Activated naive CD8-positive, alpha-beta T cell treated with anti-CD3 and anti-CD28 coated beads for 36 hours (primary cell): ENCODE data around the gene TFF3. TPM values are rescaled to one million over a fixed set of nuclear protein-coding genes. Genes with fewer than 3 reads are reported as not detected.

Experiments used
- DNase-seq: peaks from one replicate; pipeline ENCODE4 v3.0.0; 2021
- H3K27ac Mint-ChIP-seq: one replicate; pipeline ENCODE4 v1.8.0; 2022; ENCODE audit warnings: mild to moderate bottlenecking, moderate library complexity, mixed read lengths
- H3K27me3 Mint-ChIP-seq: one replicate; pipeline ENCODE4 v1.8.0; 2022; ENCODE audit warnings: mild to moderate bottlenecking, mixed read lengths
- H3K36me3 Mint-ChIP-seq: one replicate; pipeline ENCODE4 v1.8.0; 2021; ENCODE audit warnings: mild to moderate bottlenecking, mixed read lengths
- H3K4me1 Mint-ChIP-seq: one replicate; pipeline ENCODE4 v1.8.0; 2021; ENCODE audit warnings: mixed read lengths
- H3K4me3 Mint-ChIP-seq: one replicate; pipeline ENCODE4 v1.8.0; 2022; ENCODE audit warnings: mild to moderate bottlenecking, moderate library complexity, mixed read lengths
- H3K9me3 Mint-ChIP-seq: one replicate; pipeline ENCODE4 v1.8.0; 2022; ENCODE audit warnings: mixed read lengths
- total RNA-seq, 2 experiments: library from RNA; stranded (reverse); gene quantifications; one replicate each; pipeline ENCODE4 v1.2.3, GENCODE V29; 2021

TFF3 gene
- total RNA-seq, 2 experiments from 2014 or later: not detected

- H3K4me1 Mint-ChIP-seq: no peaks in the 10 kb centered on the region
- H3K27ac Mint-ChIP-seq: no peak within 1 kb of the TSS
- H3K36me3 Mint-ChIP-seq: peaks cover 3% of the 10 kb centered on the region
- H3K27me3 Mint-ChIP-seq: no peaks in the 10 kb centered on the region
- peaks cover 12% of the 10 kb centered on the region for H3K9me3 Mint-ChIP-seq
- no peak within 1 kb of the TSS for H3K4me3 Mint-ChIP-seq
- no peak for DNase-seq
Observed at GRCh38 chr21:42350927-42351426, 35.8 kb upstream of the TFF3 start, which contains the start of gene TFF2. TFF2 (minus strand) TSS chr21:42350994; CDS start chr21:42350957, 37 bp downstream.

DNA sequence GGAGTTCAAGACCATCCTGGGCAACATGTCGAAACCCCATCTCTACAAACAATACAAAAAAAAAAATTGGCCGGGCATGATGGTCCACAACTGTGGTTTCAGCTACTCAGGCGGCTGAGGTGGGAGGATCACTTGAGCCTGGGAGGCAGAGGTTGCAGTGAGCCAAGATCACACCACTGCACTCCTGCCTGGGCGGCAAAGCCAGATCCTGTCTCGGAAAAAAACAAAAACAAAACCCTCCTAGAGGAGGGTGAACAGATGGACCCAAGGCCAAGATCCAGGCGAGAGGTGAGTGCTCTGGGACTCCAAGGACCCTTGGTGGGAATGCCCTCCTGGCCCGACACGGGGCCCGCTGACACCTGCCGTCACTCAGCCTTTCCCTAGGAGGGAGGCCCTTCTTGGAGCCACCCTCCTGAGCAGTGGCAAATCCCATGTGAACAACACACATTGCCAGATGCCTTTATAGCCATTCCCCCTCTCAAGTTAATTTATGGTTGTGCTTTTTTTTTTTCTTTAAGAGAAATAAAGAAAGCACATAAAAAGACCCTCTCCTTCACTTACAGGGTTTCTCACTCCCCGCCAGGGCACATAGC is 35.2 kb upstream of the TFF3 start:
- no peak for DNase-seq
- Mint-ChIP-seq H3K4me1 (no peaks in the 10 kb centered on the region), H3K27me3 (no peaks in the 10 kb centered on the region), H3K9me3 (peaks cover 8% of the 10 kb centered on the region), H3K4me3 (no peak overlapping the region), H3K27ac (no peak overlapping the region), H3K36me3 (peaks cover 3% of the 10 kb centered on the region)

- Mint-ChIP-seq H3K4me3 (no peak overlapping the region), H3K36me3 (peaks cover 2% of the 10 kb centered on the region), H3K4me1 (no peaks in the 10 kb centered on the region), H3K9me3 (peaks cover 5% of the 10 kb centered on the region), H3K27me3 (no peaks in the 10 kb centered on the region), H3K27ac (no peak overlapping the region)
- no peak for DNase-seq
Observed at GRCh38 chr21:42349420-42350317, 34.5 kb upstream of the TFF3 start.

DNA sequence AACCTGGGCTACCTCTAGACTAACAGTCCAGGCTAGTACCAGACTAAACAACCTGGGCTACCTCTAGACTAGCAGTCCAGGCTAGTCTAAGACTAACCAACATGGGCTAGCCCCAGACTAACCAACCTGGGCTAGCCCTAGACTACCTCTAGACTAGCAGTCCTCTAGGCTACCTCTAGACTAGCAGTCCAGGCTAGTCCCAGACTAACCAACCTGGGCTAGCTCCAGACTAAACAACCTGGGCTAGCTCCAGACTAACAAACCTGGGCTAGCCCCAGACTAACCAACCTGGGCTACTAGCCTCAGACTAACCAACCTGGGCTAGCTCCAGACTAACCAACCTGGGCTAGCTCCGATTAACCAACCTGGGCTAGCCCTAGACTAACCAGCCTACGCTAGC is 33.6 kb upstream of the TFF3 start:
- H3K9me3 Mint-ChIP-seq: no peaks in the 10 kb centered on the region
- no peak overlapping the region for H3K27ac Mint-ChIP-seq
- no peak for DNase-seq
- no peaks in the 10 kb centered on the region for H3K4me1 Mint-ChIP-seq
- no peak overlapping the region for H3K4me3 Mint-ChIP-seq
- no peaks in the 10 kb centered on the region for H3K36me3 Mint-ChIP-seq
- no peaks in the 10 kb centered on the region for H3K27me3 Mint-ChIP-seq

DNA sequence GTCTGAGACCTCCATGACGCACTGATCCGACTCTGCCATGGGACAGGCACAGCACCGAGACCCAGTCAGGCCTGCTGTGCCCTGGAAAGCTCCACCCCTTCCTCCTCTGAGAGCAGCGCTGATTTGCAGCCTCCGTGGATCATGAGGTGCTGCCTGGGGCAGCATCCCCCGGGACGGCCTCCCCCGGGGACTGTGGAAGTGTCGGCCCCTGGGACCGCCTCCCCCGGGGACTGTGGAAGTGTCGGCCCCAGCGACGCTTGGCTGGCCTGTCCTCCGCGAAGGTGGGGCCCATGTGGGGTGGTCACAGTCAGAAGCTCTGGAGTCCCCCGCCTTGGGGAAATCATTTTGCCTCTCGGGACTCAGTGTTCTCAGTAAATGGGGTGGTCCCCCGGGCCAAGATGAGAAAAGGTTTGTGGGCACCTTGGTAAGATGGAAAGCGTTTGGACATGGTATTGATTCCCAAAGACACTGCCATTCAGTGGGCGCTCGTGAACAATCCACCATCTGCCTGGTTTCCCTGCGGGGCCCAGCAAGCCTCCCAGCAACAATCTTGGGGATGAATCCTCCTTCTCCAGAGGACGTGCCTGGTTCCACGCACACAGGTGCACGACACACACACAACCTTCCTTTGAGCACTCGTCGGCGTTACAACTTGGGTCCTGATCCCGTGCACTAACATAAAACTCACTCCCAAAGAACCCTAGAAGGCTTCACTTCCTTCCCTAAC is 32.6 kb upstream of the TFF3 start:
- H3K9me3 Mint-ChIP-seq: no peaks in the 10 kb centered on the region
- no peaks in the 10 kb centered on the region for H3K4me1 Mint-ChIP-seq
- H3K27me3 Mint-ChIP-seq: no peaks in the 10 kb centered on the region
- DNase-seq: no peak
- no peaks in the 10 kb centered on the region for H3K36me3 Mint-ChIP-seq
- H3K27ac Mint-ChIP-seq: no peak overlapping the region
- no peak overlapping the region for H3K4me3 Mint-ChIP-seq

DNA sequence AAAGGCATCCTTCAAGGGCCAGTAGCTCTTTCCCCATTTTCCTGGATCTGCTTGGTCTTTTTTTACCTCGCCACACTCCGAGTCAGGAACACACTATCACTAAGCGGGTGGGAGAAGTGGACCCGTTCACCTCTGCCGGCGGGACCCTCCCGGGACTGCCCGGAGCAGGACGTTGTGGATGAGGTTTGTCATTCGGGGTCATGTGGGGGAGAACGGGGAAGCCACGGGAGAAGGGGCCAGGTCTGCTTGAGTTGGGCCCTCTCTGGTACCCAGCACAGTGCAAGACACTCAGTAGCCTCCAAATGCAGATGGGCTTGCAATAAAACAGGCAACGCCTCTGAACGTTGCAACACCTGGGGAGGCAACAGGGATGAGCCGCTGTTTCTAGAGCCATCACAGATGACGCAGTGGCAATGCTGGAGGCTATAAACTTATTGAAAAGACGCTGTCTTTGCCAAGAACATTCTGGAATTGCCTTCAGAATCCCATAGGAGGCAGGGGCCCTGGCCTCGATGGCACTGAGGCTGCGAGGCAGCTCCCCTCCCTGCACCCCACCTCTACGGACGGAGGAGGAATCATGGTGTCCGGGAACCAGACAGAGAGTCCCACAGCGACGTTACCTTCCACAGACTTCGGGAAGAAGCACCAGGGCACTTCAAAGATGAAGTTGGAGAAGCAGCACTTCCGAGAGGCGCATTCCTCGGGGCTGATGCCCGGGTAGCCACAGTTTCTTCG is 31.8 kb upstream of the TFF3 start:
- no peaks in the 10 kb centered on the region for H3K4me1 Mint-ChIP-seq
- no peaks in the 10 kb centered on the region for H3K36me3 Mint-ChIP-seq
- no peak for DNase-seq
- H3K4me3 Mint-ChIP-seq: no peak overlapping the region
- H3K27ac Mint-ChIP-seq: no peak overlapping the region
- no peaks in the 10 kb centered on the region for H3K27me3 Mint-ChIP-seq
- H3K9me3 Mint-ChIP-seq: no peaks in the 10 kb centered on the region

DNA sequence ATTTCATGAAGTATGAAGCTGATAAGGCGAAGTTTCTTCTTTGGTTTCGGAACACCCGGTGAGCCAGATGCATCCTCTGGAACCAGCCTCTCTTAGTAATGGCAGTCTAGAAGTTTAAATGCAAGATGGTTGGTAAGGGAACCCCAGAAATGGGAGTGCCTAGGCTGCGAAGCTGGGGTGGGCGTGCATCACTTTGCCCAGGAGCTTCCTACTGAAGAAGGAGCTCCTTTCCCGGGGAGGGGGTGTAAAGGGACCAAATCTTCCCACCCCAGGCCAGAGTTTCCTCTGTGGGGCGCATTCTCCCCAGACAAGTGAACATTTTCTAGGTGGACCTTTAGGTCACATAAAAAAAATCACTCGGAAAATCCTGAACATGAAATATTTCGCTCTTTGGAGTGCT is 31.2 kb upstream of the TFF3 start:
- no peak for DNase-seq
- Mint-ChIP-seq H3K4me3 (no peak overlapping the region), H3K27me3 (no peaks in the 10 kb centered on the region), H3K9me3 (no peaks in the 10 kb centered on the region), H3K4me1 (no peaks in the 10 kb centered on the region), H3K27ac (no peak overlapping the region), H3K36me3 (no peaks in the 10 kb centered on the region)

DNA sequence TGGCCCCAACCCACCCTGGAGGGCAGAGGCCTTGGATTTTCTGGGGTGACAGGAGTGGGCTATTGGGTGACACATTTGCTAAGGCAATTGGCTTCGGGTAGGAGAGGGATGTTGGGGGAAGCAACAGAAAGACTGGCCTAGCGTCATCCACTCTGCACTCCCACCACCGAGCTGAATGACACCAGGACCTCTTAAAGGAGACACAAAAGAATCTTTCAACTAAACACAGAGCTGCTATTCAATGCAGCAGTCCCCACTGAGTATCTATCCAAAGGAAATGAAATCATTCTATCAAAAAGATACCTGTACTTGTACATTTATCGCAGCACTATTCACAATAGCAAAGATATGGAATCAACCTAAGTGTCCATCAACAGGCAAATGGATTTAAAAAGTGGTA is 29.4 kb upstream of the TFF3 start:
- Mint-ChIP-seq H3K4me3 (no peak overlapping the region), H3K27me3 (no peaks in the 10 kb centered on the region), H3K27ac (no peak overlapping the region), H3K36me3 (no peaks in the 10 kb centered on the region), H3K4me1 (no peaks in the 10 kb centered on the region), H3K9me3 (no peaks in the 10 kb centered on the region)
- DNase-seq: no peak

DNA sequence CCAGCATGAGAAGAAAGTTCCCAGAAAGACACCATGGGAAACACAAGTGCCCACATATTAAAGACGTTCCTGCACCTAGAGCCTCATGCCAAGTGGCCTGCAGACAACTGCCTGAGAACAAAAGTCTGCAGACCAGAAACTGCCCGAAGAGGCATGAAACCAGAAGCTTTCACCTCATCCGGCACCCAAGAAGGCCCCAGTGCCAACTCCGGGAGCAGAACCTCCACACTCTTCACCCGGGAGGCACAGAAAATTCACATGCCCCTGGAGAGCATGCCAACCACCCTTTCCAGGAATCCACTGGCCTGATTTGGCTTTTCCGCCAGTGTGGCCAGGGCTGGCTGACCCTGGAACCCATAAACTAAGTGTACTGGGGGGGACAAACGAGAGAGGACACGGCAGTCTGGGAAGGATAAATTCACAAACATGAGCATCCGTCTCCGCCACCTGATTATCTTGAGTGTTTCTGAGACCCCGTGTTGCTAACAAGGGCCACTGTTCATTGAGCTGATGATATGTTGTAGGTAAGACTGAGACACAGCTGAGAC is 28.8 kb upstream of the TFF3 start:
- H3K27ac Mint-ChIP-seq: no peak overlapping the region
- no peak overlapping the region for H3K4me3 Mint-ChIP-seq
- no peaks in the 10 kb centered on the region for H3K9me3 Mint-ChIP-seq
- no peaks in the 10 kb centered on the region for H3K27me3 Mint-ChIP-seq
- DNase-seq: no peak
- no peaks in the 10 kb centered on the region for H3K4me1 Mint-ChIP-seq
- no peaks in the 10 kb centered on the region for H3K36me3 Mint-ChIP-seq

DNA sequence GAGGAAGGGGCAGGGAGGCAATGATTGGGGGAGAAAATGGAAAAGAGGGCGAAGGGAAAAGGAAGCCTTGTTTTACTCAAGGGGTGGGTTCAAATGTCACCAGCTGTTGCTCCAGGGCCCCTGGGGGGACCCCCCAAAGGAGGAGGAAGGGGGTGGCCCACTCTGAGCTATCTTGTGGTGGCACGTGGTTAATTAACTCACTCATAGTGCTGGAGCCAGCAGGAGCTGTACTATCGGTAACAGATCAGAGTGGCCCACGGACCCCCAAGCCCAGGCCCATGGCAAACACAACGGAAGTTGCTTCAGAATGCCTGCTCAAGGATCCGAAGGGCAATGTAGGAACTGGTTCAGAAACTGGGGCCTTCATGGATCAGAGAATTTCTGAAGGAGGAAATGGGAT is 28.3 kb upstream of the TFF3 start:
- no peaks in the 10 kb centered on the region for H3K27me3 Mint-ChIP-seq
- DNase-seq: no peak
- H3K9me3 Mint-ChIP-seq: no peaks in the 10 kb centered on the region
- H3K4me3 Mint-ChIP-seq: no peak overlapping the region
- H3K36me3 Mint-ChIP-seq: no peaks in the 10 kb centered on the region
- H3K27ac Mint-ChIP-seq: no peak overlapping the region
- no peaks in the 10 kb centered on the region for H3K4me1 Mint-ChIP-seq

GRCh38 chr21:42343101-42343500 is 27.9 kb upstream of the TFF3 start:
- Mint-ChIP-seq H3K9me3 (no peaks in the 10 kb centered on the region), H3K27ac (no peak overlapping the region), H3K27me3 (no peaks in the 10 kb centered on the region), H3K36me3 (no peaks in the 10 kb centered on the region), H3K4me1 (peaks cover 3% of the 10 kb centered on the region), H3K4me3 (no peak overlapping the region)
- no peak for DNase-seq

- peaks cover 6% of the 10 kb centered on the region for H3K27me3 Mint-ChIP-seq
- no peak overlapping the region for H3K27ac Mint-ChIP-seq
- no peaks in the 10 kb centered on the region for H3K9me3 Mint-ChIP-seq
- H3K4me1 Mint-ChIP-seq: peaks cover 11% of the 10 kb centered on the region
- peaks cover 2% of the 10 kb centered on the region for H3K36me3 Mint-ChIP-seq
- DNase-seq: no peak
- no peak overlapping the region for H3K4me3 Mint-ChIP-seq
Observed at GRCh38 chr21:42341776-42342542, 26.8 kb upstream of the TFF3 start.

DNA sequence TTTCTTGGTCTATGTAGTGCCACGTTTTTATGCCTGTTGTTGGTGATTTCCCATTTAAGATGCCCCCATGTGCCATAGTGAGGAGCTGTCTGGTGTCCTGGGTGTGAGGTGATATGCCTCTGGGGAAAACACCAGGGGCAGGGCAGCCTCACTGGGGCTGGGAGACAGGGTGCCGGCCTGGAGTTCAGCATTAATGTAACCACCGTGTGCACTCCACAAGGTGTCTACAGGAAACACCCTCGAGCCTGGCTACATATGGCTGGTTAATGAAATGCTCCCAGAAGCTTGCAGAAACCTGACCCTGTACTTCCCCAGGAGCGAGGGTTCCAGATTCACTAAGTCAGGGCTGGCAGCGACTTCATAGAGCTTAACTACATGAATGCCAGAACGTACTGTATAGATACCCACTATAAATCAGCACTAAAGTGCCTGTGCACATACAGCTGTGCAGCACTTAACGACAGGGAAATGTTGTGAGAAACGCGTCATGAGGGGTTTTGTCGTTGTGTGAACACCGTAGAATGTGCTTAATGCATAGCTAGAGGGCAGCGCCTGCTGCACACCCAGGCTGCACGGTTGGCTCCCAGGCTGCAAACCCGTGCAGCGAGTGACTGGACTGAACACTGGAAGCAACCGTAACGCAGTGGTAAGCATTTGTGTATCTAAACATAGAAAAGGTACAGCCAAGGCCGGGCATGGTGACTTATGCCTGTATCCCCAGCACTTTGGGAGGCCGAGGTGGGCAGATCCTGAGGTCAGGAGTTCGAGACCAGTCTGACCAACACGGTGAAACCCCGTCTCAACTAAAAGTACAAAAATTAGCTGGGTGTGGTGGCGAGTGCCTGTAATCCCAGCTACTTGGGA is 25.2 kb upstream of the TFF3 start:
- no peak for DNase-seq
- peaks cover 6% of the 10 kb centered on the region for H3K27me3 Mint-ChIP-seq
- no peak overlapping the region for H3K4me3 Mint-ChIP-seq
- peaks cover 2% of the 10 kb centered on the region for H3K36me3 Mint-ChIP-seq
- no peaks in the 10 kb centered on the region for H3K9me3 Mint-ChIP-seq
- no peak overlapping the region for H3K27ac Mint-ChIP-seq
- H3K4me1 Mint-ChIP-seq: peaks cover 11% of the 10 kb centered on the region
